Prostate gland (tissue), 2 donors: Measurements from ENCODE around the gene C4orf50. TPM values are rescaled to one million over a fixed set of nuclear protein-coding genes. Genes with fewer than 3 reads are reported as not detected.

Source experiments
- DNase-seq: peaks from one replicate; pipeline ENCODE4 v3.0.0-alpha.2; 2019; ENCODE audit warnings: low spot score
- H3K27ac ChIP-seq, 2 donors: fragments of 200-600 bp; sonication (generic); 2 replicates each; pipeline ENCODE4 v1.5.1; 2017 to 2019
- H3K27me3 ChIP-seq: fragments of 200-600 bp; sonication (generic); replicated peaks from 2 replicates; pipeline ENCODE4 v1.5.1; 2019; ENCODE audit not compliant: insufficient read depth
- H3K36me3 ChIP-seq, 2 donors: fragments of 200-600 bp; sonication (generic); 1 replicate in 1 of 2; 2 replicates in 1 of 2; pipeline versions ENCODE4 v1.5.1 to v1.8.1; 2017 to 2019
- H3K4me1 ChIP-seq: fragments of 200-600 bp; sonication (generic); replicated peaks from 2 replicates; pipeline ENCODE4 v1.5.1; 2019
- H3K4me3 ChIP-seq, 2 donors: fragments of 200-600 bp; sonication (generic); 2 replicates each; pipeline ENCODE4 v1.5.1; 2017 to 2019
- H3K9me3 ChIP-seq: fragments of 200-600 bp; sonication (generic); 2 replicates; pipeline ENCODE4 v1.5.1; 2017
- POLR2A ChIP-seq: fragments of 450-650 bp; IDR thresholded peaks from one replicate; pipeline ENCODE4 v1.6.1; 2016; ENCODE audit warnings: antibody characterized with exemption, mild to moderate bottlenecking
- POLR2AphosphoS5 ChIP-seq: sonication (generic); formaldehyde crosslinking; IDR thresholded peaks from one replicate; pipeline ENCODE4 v1.6.1; 2017; ENCODE audit warnings: antibody characterized with exemption
- WGBS: methylation state at CpG from one replicate; pipeline ENCODE4 v1.1.5; 2018; 5-methylcytosine and 5-hydroxymethylcytosine counted together
- intact Hi-C: fragments of 100-400 bp; cut with DNase I; formaldehyde crosslinking; loops from one replicate; pipeline ENCODE4 v1.14.2; 2022
- total RNA-seq, 2 donors: library from RNA; depleted of rRNA; stranded (reverse); fragments of >200 nt; gene quantifications; one replicate each; pipeline ENCODE4 v1.1.0, GENCODE V29; 2016
- TF ChIP-seq, protein P1 (sequence below), 4 experiments: fragments of 200-600 bp in 2 of 4; fragments of 450-650 bp in 2 of 4; sonication (generic) in 2 of 4; IDR thresholded peaks; 1 replicate in 3 of 4; 2 replicates in 1 of 4; pipeline ENCODE4 v1.5.1; 2016 to 2019; ENCODE audit warnings: antibody characterized with exemption in 4 of 4, mild to moderate bottlenecking in 2 of 4, moderate library complexity in 2 of 4

Gene C4orf50
- total RNA-seq = 1 to 10 TPM in 1 of 2 donors, under 1 TPM in 1; 0.87 to 2.8 TPM

- no peaks in the 10 kb centered on the region for H3K9me3 ChIP-seq
- H3K4me3 ChIP-seq = no peak within 1 kb of the TSS
- no peaks in the 10 kb centered on the region for H3K4me1 ChIP-seq
- no peak within 1 kb of the TSS for H3K27ac ChIP-seq
- no peak for TF ChIP-seq POLR2A
- TF ChIP-seq, protein P1, sequence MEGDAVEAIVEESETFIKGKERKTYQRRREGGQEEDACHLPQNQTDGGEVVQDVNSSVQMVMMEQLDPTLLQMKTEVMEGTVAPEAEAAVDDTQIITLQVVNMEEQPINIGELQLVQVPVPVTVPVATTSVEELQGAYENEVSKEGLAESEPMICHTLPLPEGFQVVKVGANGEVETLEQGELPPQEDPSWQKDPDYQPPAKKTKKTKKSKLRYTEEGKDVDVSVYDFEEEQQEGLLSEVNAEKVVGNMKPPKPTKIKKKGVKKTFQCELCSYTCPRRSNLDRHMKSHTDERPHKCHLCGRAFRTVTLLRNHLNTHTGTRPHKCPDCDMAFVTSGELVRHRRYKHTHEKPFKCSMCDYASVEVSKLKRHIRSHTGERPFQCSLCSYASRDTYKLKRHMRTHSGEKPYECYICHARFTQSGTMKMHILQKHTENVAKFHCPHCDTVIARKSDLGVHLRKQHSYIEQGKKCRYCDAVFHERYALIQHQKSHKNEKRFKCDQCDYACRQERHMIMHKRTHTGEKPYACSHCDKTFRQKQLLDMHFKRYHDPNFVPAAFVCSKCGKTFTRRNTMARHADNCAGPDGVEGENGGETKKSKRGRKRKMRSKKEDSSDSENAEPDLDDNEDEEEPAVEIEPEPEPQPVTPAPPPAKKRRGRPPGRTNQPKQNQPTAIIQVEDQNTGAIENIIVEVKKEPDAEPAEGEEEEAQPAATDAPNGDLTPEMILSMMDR (IDR thresholded peaks at IDR 0.05) = no peak
- DNase-seq = no peak
- no peaks in the 10 kb centered on the region for H3K36me3 ChIP-seq
- no peaks in the 10 kb centered on the region for H3K27me3 ChIP-seq
- intact Hi-C loops = no loop called here
- 73% methylated on average over 8 of the region's 8 CpGs for WGBS
These were observed at the start of gene C4orf50 for GRCh38 chr4:6018331-6018730. Gene C4orf50 (minus strand): TSS chr4:6018431.

DNA sequence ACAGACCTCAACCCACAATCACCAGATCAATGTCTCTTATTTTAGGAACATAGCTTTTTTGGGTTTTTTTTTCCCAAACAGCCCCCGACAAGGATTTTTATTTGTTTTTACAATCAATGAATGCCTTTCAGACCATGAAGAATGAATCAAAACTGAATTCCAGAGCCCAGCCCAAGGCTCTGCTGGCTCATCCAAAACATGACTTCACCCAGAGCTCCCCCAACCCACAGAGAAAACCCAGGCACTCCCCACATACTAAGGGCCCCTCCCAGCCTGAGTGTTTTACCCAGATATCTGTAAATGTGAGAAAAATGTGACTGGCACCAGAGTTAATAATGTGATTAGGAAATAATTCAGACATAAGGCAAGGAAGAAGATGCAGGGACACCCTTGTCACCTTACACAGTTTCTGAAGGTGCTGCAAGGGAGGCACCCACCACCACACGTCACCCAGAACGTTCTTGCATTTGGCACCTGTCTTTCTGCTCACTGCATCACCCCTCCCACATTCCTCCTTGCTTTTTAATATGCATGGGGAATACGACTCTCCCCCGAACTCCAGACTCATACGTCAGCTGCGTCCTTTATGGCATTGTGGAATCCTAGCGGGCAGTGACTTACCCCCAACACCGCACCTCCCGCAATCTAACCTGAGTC, 47.8 kb upstream of the C4orf50 start:
- Histone ChIP-seq H3K27ac (no peak overlapping the region), H3K4me1 (no peaks in the 10 kb centered on the region), H3K9me3 (no peaks in the 10 kb centered on the region), H3K4me3 (no peak overlapping the region), H3K27me3 (no peaks in the 10 kb centered on the region), H3K36me3 (no peaks in the 10 kb centered on the region)
- no peak for DNase-seq
- 67% methylated on average over 10 of the region's 10 CpGs for WGBS
- intact Hi-C loops = no loop called here
- TF ChIP-seq, protein P1 (IDR thresholded peaks at IDR 0.05) = no peak
- TF ChIP-seq POLR2A (no peak), POLR2AphosphoS5 (no peak)

DNA sequence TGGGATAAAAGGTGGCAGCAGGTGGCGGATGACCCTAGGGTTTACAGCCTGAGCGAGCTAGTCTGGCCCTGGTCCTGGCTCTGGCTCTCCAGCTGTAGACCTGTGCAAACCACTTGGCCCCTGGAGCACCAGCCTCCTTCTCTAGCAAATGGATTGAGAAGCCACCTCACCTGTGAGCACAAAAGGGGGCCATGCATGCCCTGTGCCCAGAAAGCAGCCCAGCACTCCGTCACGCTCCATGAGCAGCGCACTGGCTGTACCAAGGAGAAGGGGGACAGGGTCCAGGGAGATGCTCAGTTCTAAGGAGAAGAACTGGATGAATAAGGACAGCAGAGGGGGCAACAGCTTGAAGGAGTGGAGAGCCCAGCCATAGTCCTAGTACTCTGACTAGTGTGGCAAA, 46.9 kb upstream of the C4orf50 start:
- no peak for DNase-seq
- no peaks in the 10 kb centered on the region for H3K9me3 ChIP-seq
- no peaks in the 10 kb centered on the region for H3K4me1 ChIP-seq
- WGBS = 92% methylated on average over 5 of the region's 5 CpGs
- no peak overlapping the region for H3K4me3 ChIP-seq
- TF ChIP-seq POLR2AphosphoS5 = no peak
- no peak for TF ChIP-seq POLR2A
- TF ChIP-seq, protein P1 (IDR thresholded peaks at IDR 0.05) = no peak
- no peaks in the 10 kb centered on the region for H3K27me3 ChIP-seq
- no peaks in the 10 kb centered on the region for H3K36me3 ChIP-seq
- intact Hi-C loops = no loop called here
- H3K27ac ChIP-seq = no peak overlapping the region

GRCh38 chr4:6064383-6064782, 46.2 kb upstream of the C4orf50 start:
- no peak overlapping the region for H3K4me3 ChIP-seq
- no peaks in the 10 kb centered on the region for H3K27me3 ChIP-seq
- no peaks in the 10 kb centered on the region for H3K4me1 ChIP-seq
- WGBS = 88% methylated on average over 7 of the region's 7 CpGs
- TF ChIP-seq POLR2A (no peak), POLR2AphosphoS5 (no peak)
- TF ChIP-seq, protein P1 (IDR thresholded peaks at IDR 0.05) = no peak
- no peak for DNase-seq
- no peaks in the 10 kb centered on the region for H3K36me3 ChIP-seq
- H3K9me3 ChIP-seq = no peaks in the 10 kb centered on the region
- H3K27ac ChIP-seq = no peak overlapping the region
- intact Hi-C loops = no loop called here

- no peak overlapping the region for H3K27ac ChIP-seq
- no peaks in the 10 kb centered on the region for H3K9me3 ChIP-seq
- intact Hi-C loops = no loop called here
- 90% methylated on average over 9 of the region's 10 CpGs for WGBS
- H3K4me1 ChIP-seq = no peaks in the 10 kb centered on the region
- TF ChIP-seq, protein P1 (IDR thresholded peaks at IDR 0.05) = no peak
- no peak for TF ChIP-seq POLR2A
- no peak for TF ChIP-seq POLR2AphosphoS5
- no peak for DNase-seq
- no peaks in the 10 kb centered on the region for H3K27me3 ChIP-seq
- no peaks in the 10 kb centered on the region for H3K36me3 ChIP-seq
- H3K4me3 ChIP-seq = no peak overlapping the region
These were observed 45.5 kb upstream of the C4orf50 start for GRCh38 chr4:6063684-6064083.
